GM11168 (cell line): ENCODE measurements around the gene AUTS2.

Experiments
- in situ Hi-C: fragments of 300-500 bp; cut with MboI; formaldehyde crosslinking; loops from one replicate; pipeline ENCODE4 v1.12.0; 2022; ENCODE audit warnings: low sequenced_read_pairs; ENCODE audit not compliant: unreplicated experiment

Gene AUTS2

GRCh38 chr7:69598081-69598486 is at the start of gene AUTS2:
AUTS2 (plus strand) TSS chr7:69598475; CDS start chr7:69599654, 1,179 bp downstream.
- in situ Hi-C loops = no loop called here

GRCh38 chr7:69550991-69551390 is 47.3 kb upstream of the AUTS2 start:
- in situ Hi-C loops = no loop called here

GRCh38 chr7:69553190-69553589 is 45.1 kb upstream of the AUTS2 start:
- in situ Hi-C loops = no loop called here

GRCh38 chr7:69561266-69561960 is 36.9 kb upstream of the AUTS2 start:
- in situ Hi-C loops = no loop called here

GRCh38 chr7:69564454-69565417 is 33.5 kb upstream of the AUTS2 start:
- in situ Hi-C loops = no loop called here

GRCh38 chr7:69567800-69568199 is 30.5 kb upstream of the AUTS2 start:
- in situ Hi-C loops = no loop called here

- in situ Hi-C loops = no loop called here
These were observed 30.0 kb upstream of the AUTS2 start for GRCh38 chr7:69568266-69568665.

GRCh38 chr7:69575651-69576050 is 22.6 kb upstream of the AUTS2 start:
- in situ Hi-C loops = no loop called here

- in situ Hi-C loops = no loop called here
These were observed 21.1 kb upstream of the AUTS2 start for GRCh38 chr7:69577221-69577620.

GRCh38 chr7:69585169-69585568 is 13.1 kb upstream of the AUTS2 start:
- in situ Hi-C loops = no loop called here

- in situ Hi-C loops = no loop called here
These were observed 12.0 kb upstream of the AUTS2 start for GRCh38 chr7:69586321-69586720.

- in situ Hi-C loops = no loop called here
These were observed 9.5 kb upstream of the AUTS2 start for GRCh38 chr7:69588773-69589172.

GRCh38 chr7:69591805-69592204 is 6.5 kb upstream of the AUTS2 start:
- in situ Hi-C loops = no loop called here

GRCh38 chr7:69593511-69593910 is 4.8 kb upstream of the AUTS2 start:
- in situ Hi-C loops = no loop called here

- in situ Hi-C loops = no loop called here
These were observed 2.9 kb upstream of the AUTS2 start for GRCh38 chr7:69595415-69595814.

- in situ Hi-C loops = no loop called here
These were observed 2.2 kb upstream of the AUTS2 start for GRCh38 chr7:69596056-69596455.

GRCh38 chr7:69596723-69597277 is 1.5 kb upstream of the AUTS2 start:
- in situ Hi-C loops = no loop called here

GRCh38 chr7:69597278-69598076 is 798 bp upstream of the AUTS2 start:
- in situ Hi-C loops = no loop called here

- in situ Hi-C loops = no loop called here
These were observed 411 bp downstream of the AUTS2 start for GRCh38 chr7:69598487-69599285.
